Measurements from ENCODE around the gene RYR3.

The RYR3 gene

GRCh38 chr15:33699691-33700447, 389.1 kb downstream of the RYR3 start:
- Mint-ChIP-seq H3K4me3 (no peak overlapping the region), H3K27ac (ENCODE audit: low read depth) (no peak overlapping the region), H3K4me1 (no peaks in the 10 kb centered on the region), H3K36me3 (ENCODE audit: insufficient read depth) (no peaks in the 10 kb centered on the region), H3K27me3 (peaks cover 25% of the 10 kb centered on the region), H3K9me3 (no peaks in the 10 kb centered on the region)
- DNase-seq (ENCODE audit: low spot score in 2 of 2) (no peak), ATAC-seq (replicated peaks; ENCODE audit: extremely low read depth, poor library complexity, severe bottlenecking) (no peak)

GRCh38 chr15:33700695-33701303, 390.0 kb downstream of the RYR3 start:
- no peak overlapping the region for H3K27ac Mint-ChIP-seq (ENCODE audit: low read depth)

DNA sequence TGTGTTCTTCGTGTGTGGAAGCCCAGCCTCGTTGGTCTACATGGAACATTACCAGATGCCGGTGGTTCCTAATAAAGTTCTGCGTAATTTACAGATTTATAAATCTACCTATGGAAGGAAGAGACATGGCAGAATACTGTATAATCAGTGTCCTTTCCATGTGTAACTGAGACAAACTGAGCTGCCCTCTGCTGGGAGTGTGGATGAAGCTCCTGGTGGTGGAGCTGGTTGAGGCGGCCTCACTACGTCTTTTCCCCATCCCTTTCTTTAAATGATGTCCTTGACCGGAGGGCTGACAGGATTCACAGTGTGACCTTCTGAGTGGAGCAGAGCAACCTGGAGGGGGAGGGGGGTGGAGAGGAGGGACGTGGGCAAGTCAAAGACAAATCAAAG, 390.5 kb downstream of the RYR3 start:
- H3K36me3 Mint-ChIP-seq (ENCODE audit: insufficient read depth) = no peaks in the 10 kb centered on the region
- ATAC-seq (replicated peaks; ENCODE audit: extremely low read depth, poor library complexity, severe bottlenecking) (no peak), DNase-seq (ENCODE audit: low spot score in 2 of 2) (no peak)
- H3K4me3 Mint-ChIP-seq = no peak overlapping the region
- H3K27ac Mint-ChIP-seq (ENCODE audit: low read depth) = no peak overlapping the region
- H3K27me3 Mint-ChIP-seq = peaks cover 24% of the 10 kb centered on the region
- no peaks in the 10 kb centered on the region for H3K4me1 Mint-ChIP-seq
- H3K9me3 Mint-ChIP-seq = no peaks in the 10 kb centered on the region

More at GRCh38 chr15:33700695-33701303, 390.0 kb downstream of the RYR3 start:
- H3K4me3 Mint-ChIP-seq = no peak overlapping the region
- peaks cover 25% of the 10 kb centered on the region for H3K27me3 Mint-ChIP-seq
- no peaks in the 10 kb centered on the region for H3K4me1 Mint-ChIP-seq
- no peaks in the 10 kb centered on the region for H3K9me3 Mint-ChIP-seq
- peak; percentile 28 to 41 for DNase-seq (ENCODE audit: low spot score in 2 of 2)
- ATAC-seq (replicated peaks; ENCODE audit: extremely low read depth, poor library complexity, severe bottlenecking) = peak; percentile 58
- H3K36me3 Mint-ChIP-seq (ENCODE audit: insufficient read depth) = no peaks in the 10 kb centered on the region

GRCh38 chr15:33706173-33706572, 395.4 kb downstream of the RYR3 start:
- Mint-ChIP-seq H3K27ac (ENCODE audit: low read depth) (no peak overlapping the region), H3K36me3 (ENCODE audit: insufficient read depth) (no peaks in the 10 kb centered on the region), H3K4me1 (no peaks in the 10 kb centered on the region), H3K9me3 (peaks cover 3% of the 10 kb centered on the region), H3K4me3 (no peak overlapping the region), H3K27me3 (no peaks in the 10 kb centered on the region)
- DNase-seq (ENCODE audit: low spot score in 2 of 2) (no peak), ATAC-seq (replicated peaks; ENCODE audit: extremely low read depth, poor library complexity, severe bottlenecking) (no peak)

- H3K9me3 Mint-ChIP-seq = peaks cover 14% of the 10 kb centered on the region
- ATAC-seq (replicated peaks; ENCODE audit: extremely low read depth, poor library complexity, severe bottlenecking) (no peak), DNase-seq (ENCODE audit: low spot score in 2 of 2) (no peak)
- H3K27ac Mint-ChIP-seq (ENCODE audit: low read depth) = no peak overlapping the region
- H3K36me3 Mint-ChIP-seq (ENCODE audit: insufficient read depth) = no peaks in the 10 kb centered on the region
- no peak overlapping the region for H3K4me3 Mint-ChIP-seq
- H3K27me3 Mint-ChIP-seq = no peaks in the 10 kb centered on the region
- H3K4me1 Mint-ChIP-seq = no peaks in the 10 kb centered on the region
Observed at GRCh38 chr15:33710748-33711147, 400.0 kb downstream of the RYR3 start.

- H3K4me1 Mint-ChIP-seq = no peaks in the 10 kb centered on the region
Observed at GRCh38 chr15:33716025-33716424, 405.3 kb downstream of the RYR3 start.

DNA sequence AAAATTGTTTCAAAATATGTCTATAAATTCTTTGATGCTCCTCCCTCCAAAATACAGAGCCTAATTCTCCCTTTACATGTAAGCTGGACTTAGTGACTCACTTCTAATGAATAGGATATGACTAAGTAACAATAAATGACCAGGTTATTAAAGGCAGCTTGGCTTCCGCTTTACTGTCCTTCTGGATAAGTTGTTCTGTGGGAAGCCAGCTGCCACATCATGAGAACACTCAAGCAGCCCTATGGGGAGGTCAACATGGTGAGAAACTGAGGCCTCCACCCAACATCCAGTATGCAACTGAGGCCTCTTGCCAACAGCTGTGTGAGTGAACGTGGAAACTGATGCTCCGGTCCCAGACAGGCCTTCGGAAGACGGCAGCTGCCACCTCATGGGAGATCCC, 410.2 kb downstream of the RYR3 start:
- DNase-seq (ENCODE audit: low spot score in 2 of 2) (no peak), ATAC-seq (replicated peaks; ENCODE audit: extremely low read depth, poor library complexity, severe bottlenecking) (no peak)
- Mint-ChIP-seq H3K27me3 (no peaks in the 10 kb centered on the region), H3K27ac (ENCODE audit: low read depth) (no peak overlapping the region), H3K4me3 (no peak overlapping the region), H3K9me3 (no peaks in the 10 kb centered on the region), H3K36me3 (ENCODE audit: insufficient read depth) (no peaks in the 10 kb centered on the region), H3K4me1 (no peaks in the 10 kb centered on the region)

More at GRCh38 chr15:33716025-33716424, 405.3 kb downstream of the RYR3 start:
- H3K36me3 Mint-ChIP-seq (ENCODE audit: insufficient read depth) = no peaks in the 10 kb centered on the region
- no peak overlapping the region for H3K27ac Mint-ChIP-seq (ENCODE audit: low read depth)
- H3K9me3 Mint-ChIP-seq = peaks cover 10% of the 10 kb centered on the region
- DNase-seq (ENCODE audit: low spot score in 2 of 2) (no peak), ATAC-seq (replicated peaks; ENCODE audit: extremely low read depth, poor library complexity, severe bottlenecking) (no peak)
- H3K4me3 Mint-ChIP-seq = no peak overlapping the region
- no peaks in the 10 kb centered on the region for H3K27me3 Mint-ChIP-seq

- no peak for DNase-seq (ENCODE audit: low spot score in 2 of 2)
- no peaks in the 10 kb centered on the region for H3K4me1 Mint-ChIP-seq
- H3K4me3 Mint-ChIP-seq = no peak overlapping the region
- ATAC-seq (replicated peaks; ENCODE audit: extremely low read depth, poor library complexity, severe bottlenecking) = no peak
- H3K9me3 Mint-ChIP-seq = no peaks in the 10 kb centered on the region
- no peaks in the 10 kb centered on the region for H3K27me3 Mint-ChIP-seq
- no peak overlapping the region for H3K27ac Mint-ChIP-seq (ENCODE audit: low read depth)
- no peaks in the 10 kb centered on the region for H3K36me3 Mint-ChIP-seq (ENCODE audit: insufficient read depth)
Observed at GRCh38 chr15:33722005-33722672, 411.4 kb downstream of the RYR3 start.

DNA sequence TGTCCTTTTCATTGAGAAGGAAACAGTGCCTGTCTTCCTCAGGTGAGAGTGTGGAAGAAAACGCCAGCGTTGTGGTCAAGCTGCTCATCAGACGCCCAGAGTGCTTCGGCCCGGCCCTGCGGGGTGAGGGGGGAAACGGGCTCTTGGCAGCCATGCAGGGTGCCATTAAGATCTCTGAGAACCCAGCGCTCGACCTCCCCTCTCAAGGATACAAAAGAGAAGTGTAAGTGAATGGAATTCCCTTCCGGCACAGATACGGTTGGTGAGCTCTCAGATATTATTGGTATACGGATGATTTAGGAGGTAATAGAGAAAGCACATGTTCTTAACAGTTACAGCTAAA, 411.9 kb downstream of the RYR3 start:
- Mint-ChIP-seq H3K4me3 (no peak overlapping the region), H3K27me3 (no peaks in the 10 kb centered on the region), H3K9me3 (no peaks in the 10 kb centered on the region), H3K27ac (ENCODE audit: low read depth) (no peak overlapping the region), H3K4me1 (no peaks in the 10 kb centered on the region), H3K36me3 (ENCODE audit: insufficient read depth) (no peaks in the 10 kb centered on the region)
- DNase-seq (ENCODE audit: low spot score in 2 of 2) (no peak), ATAC-seq (replicated peaks; ENCODE audit: extremely low read depth, poor library complexity, severe bottlenecking) (no peak)

GRCh38 chr15:33724321-33725036, 413.7 kb downstream of the RYR3 start:
- no peak for DNase-seq (ENCODE audit: low spot score in 2 of 2)
- no peak overlapping the region for H3K4me3 Mint-ChIP-seq
- no peaks in the 10 kb centered on the region for H3K27me3 Mint-ChIP-seq
- H3K36me3 Mint-ChIP-seq (ENCODE audit: insufficient read depth) = no peaks in the 10 kb centered on the region
- no peaks in the 10 kb centered on the region for H3K4me1 Mint-ChIP-seq
- no peak overlapping the region for H3K27ac Mint-ChIP-seq (ENCODE audit: low read depth)
- no peaks in the 10 kb centered on the region for H3K9me3 Mint-ChIP-seq
- no peak for ATAC-seq (replicated peaks; ENCODE audit: extremely low read depth, poor library complexity, severe bottlenecking)

- H3K27me3 Mint-ChIP-seq = no peaks in the 10 kb centered on the region
- no peaks in the 10 kb centered on the region for H3K4me1 Mint-ChIP-seq
- ATAC-seq (replicated peaks; ENCODE audit: extremely low read depth, poor library complexity, severe bottlenecking) = no peak
- DNase-seq (ENCODE audit: low spot score in 2 of 2) = no peak
- H3K4me3 Mint-ChIP-seq = no peak overlapping the region
- H3K9me3 Mint-ChIP-seq = no peaks in the 10 kb centered on the region
- peaks cover 1% of the 10 kb centered on the region for H3K36me3 Mint-ChIP-seq (ENCODE audit: insufficient read depth)
- H3K27ac Mint-ChIP-seq (ENCODE audit: low read depth) = no peak overlapping the region
Observed at GRCh38 chr15:33729653-33730052, 418.9 kb downstream of the RYR3 start.

DNA sequence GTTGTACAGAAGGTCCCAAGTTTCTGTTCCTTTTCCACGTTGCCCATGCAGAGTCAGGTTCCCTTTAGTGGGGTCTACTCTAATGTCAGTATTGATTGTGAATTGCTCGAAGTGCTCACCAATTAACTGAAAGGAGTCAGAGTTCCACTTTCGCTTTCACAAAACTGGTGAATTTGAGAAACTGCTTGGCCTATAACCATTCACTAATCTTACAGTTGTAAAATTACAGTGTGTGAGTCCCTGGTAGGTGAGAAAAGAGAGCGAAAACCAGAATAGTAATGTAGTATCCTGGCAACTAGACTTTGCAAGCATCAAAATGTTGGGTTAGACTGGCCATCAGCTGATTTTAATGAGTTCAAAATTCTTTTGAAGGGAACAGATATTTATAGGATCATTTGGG, 420.0 kb downstream of the RYR3 start:
- Mint-ChIP-seq H3K27ac (ENCODE audit: low read depth) (no peak overlapping the region), H3K27me3 (no peaks in the 10 kb centered on the region), H3K4me3 (no peak overlapping the region), H3K4me1 (no peaks in the 10 kb centered on the region), H3K36me3 (ENCODE audit: insufficient read depth) (peaks cover 1% of the 10 kb centered on the region), H3K9me3 (no peaks in the 10 kb centered on the region)
- DNase-seq (ENCODE audit: low spot score in 2 of 2) (no peak), ATAC-seq (replicated peaks; ENCODE audit: extremely low read depth, poor library complexity, severe bottlenecking) (no peak)

Data from central memory CD8-positive, alpha-beta T cell (primary cell).